Colonic mucosa (tissue), 4 donors: ENCODE results near the gene FAM78A. TPM values are rescaled to one million over a fixed set of nuclear protein-coding genes. Genes with fewer than 3 reads are reported as not detected.

ENCODE experiments used
- DNase-seq: peaks from one replicate; pipeline ENCODE4 v3.0.0-alpha.2; 2020
- H3K27ac ChIP-seq: fragments of 200-600 bp; one replicate; pipeline ENCODE4 v1.8.0; 2021
- H3K27me3 ChIP-seq: fragments of 200-600 bp; one replicate; pipeline ENCODE4 v1.8.0; 2021
- H3K36me3 ChIP-seq: fragments of 200-600 bp; one replicate; pipeline ENCODE4 v1.8.0; 2021
- H3K4me1 ChIP-seq: fragments of 200-600 bp; one replicate; pipeline ENCODE4 v1.8.0; 2021; ENCODE audit warnings: mild to moderate bottlenecking
- H3K4me3 ChIP-seq: fragments of 200-600 bp; one replicate; pipeline ENCODE4 v1.8.0; 2021
- H3K9ac ChIP-seq, 2 donors: one replicate each; pipeline ENCODE4 v1.7.0; 2013; ENCODE audit warnings: control low read depth in 2 of 2, low read depth in 2 of 2, low read length in 2 of 2
- H3K9me3 ChIP-seq: fragments of 200-600 bp; one replicate; pipeline ENCODE4 v1.8.0; 2021
- intact Hi-C: fragments of 100-400 bp; cut with DNase I; formaldehyde crosslinking; loops from one replicate; pipeline ENCODE4 v1.14.1; 2022
- total RNA-seq, 2 donors: library from RNA; stranded (reverse); fragmentation: NEBNext Ultra II Directional in 1 of 2; extraction: Animal tissue kit (Norgen Biotek cat#: 25700) in 1 of 2; gene quantifications; one replicate each; pipeline ENCODE4 v1.2.1, GENCODE V29; 2021
- TF ChIP-seq, protein P1 (sequence below): fragments of 200-600 bp; IDR thresholded peaks from one replicate; pipeline ENCODE4 v1.8.0; 2022; ENCODE audit warnings: antibody characterized with exemption, mild to moderate bottlenecking
- donor health status: healthy.
- donor health status: DM: no; HTN: no; CAD: no.
- donor health status: DM: no; HTN: no; CAD: no.

The FAM78A gene
- total RNA-seq, 2 donors from 2014 or later = 1.5 to 2.0 TPM

GRCh38 chr9:131289301-131290035 is 13.2 kb upstream of the FAM78A start, which contains the start of gene PLPP7:
PLPP7 (plus strand) TSS chr9:131289723; CDS start chr9:131289998, 275 bp downstream.
- Histone ChIP-seq H3K4me3 (peak within 1 kb of the TSS; percentile 34), H3K27me3 (no peaks in the 10 kb centered on the region), H3K27ac (no peak within 1 kb of the TSS), H3K9ac (peak within 1 kb of the TSS; percentile 26 to 66), H3K4me1 (no peaks in the 10 kb centered on the region), H3K9me3 (no peaks in the 10 kb centered on the region), H3K36me3 (no peaks in the 10 kb centered on the region)
- intact Hi-C loops = no loop called here
- no peak for DNase-seq
- TF ChIP-seq, protein P1, sequence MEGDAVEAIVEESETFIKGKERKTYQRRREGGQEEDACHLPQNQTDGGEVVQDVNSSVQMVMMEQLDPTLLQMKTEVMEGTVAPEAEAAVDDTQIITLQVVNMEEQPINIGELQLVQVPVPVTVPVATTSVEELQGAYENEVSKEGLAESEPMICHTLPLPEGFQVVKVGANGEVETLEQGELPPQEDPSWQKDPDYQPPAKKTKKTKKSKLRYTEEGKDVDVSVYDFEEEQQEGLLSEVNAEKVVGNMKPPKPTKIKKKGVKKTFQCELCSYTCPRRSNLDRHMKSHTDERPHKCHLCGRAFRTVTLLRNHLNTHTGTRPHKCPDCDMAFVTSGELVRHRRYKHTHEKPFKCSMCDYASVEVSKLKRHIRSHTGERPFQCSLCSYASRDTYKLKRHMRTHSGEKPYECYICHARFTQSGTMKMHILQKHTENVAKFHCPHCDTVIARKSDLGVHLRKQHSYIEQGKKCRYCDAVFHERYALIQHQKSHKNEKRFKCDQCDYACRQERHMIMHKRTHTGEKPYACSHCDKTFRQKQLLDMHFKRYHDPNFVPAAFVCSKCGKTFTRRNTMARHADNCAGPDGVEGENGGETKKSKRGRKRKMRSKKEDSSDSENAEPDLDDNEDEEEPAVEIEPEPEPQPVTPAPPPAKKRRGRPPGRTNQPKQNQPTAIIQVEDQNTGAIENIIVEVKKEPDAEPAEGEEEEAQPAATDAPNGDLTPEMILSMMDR = no peak

DNA sequence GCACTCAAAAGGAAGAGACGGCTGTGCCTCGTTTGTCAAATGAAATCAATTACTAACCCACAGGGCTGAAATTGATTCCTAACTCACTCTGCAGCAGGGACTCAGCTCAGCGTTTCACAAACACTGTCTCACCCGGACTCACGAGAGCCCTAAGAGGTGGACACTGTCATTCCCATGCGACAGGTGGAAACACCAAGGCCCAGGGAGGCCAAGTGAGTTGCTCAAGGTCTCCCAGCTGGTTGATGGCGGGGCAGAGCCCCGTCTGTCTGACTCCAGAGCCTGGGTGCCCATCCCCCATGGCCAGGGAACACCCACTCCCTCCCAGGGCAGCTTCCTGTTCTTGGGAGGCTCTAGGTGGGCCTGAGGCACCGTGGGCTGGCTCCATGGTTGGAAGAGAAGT is 11.9 kb upstream of the FAM78A start:
- intact Hi-C loops = no loop called here
- no peak overlapping the region for H3K4me3 ChIP-seq
- H3K9ac ChIP-seq = no peak overlapping the region
- DNase-seq = no peak
- H3K27me3 ChIP-seq = peaks cover 2% of the 10 kb centered on the region
- H3K4me1 ChIP-seq = no peaks in the 10 kb centered on the region
- no peak overlapping the region for H3K27ac ChIP-seq
- H3K9me3 ChIP-seq = no peaks in the 10 kb centered on the region
- TF ChIP-seq, protein P1 = no peak
- H3K36me3 ChIP-seq = no peaks in the 10 kb centered on the region

GRCh38 chr9:131287359-131287758 is 11.0 kb upstream of the FAM78A start:
- intact Hi-C loops = no loop called here
- H3K4me3 ChIP-seq = no peak overlapping the region
- H3K9me3 ChIP-seq = no peaks in the 10 kb centered on the region
- no peaks in the 10 kb centered on the region for H3K36me3 ChIP-seq
- TF ChIP-seq, protein P1 = no peak
- peaks cover 11% of the 10 kb centered on the region for H3K27me3 ChIP-seq
- DNase-seq = no peak
- no peak overlapping the region for H3K27ac ChIP-seq
- H3K4me1 ChIP-seq = no peaks in the 10 kb centered on the region
- H3K9ac ChIP-seq = no peak overlapping the region

GRCh38 chr9:131284856-131285255 is 8.5 kb upstream of the FAM78A start:
- intact Hi-C loops = no loop called here

GRCh38 chr9:131282688-131283422 is 6.5 kb upstream of the FAM78A start:
- H3K4me1 ChIP-seq = no peaks in the 10 kb centered on the region
- no peak overlapping the region for H3K4me3 ChIP-seq
- no peak for DNase-seq
- TF ChIP-seq, protein P1 = no peak
- H3K36me3 ChIP-seq = no peaks in the 10 kb centered on the region
- no peak overlapping the region for H3K27ac ChIP-seq
- H3K27me3 ChIP-seq = peaks cover 19% of the 10 kb centered on the region
- intact Hi-C loops = no loop called here
- no peaks in the 10 kb centered on the region for H3K9me3 ChIP-seq
- no peak overlapping the region for H3K9ac ChIP-seq

More at GRCh38 chr9:131284856-131285255, 8.5 kb upstream of the FAM78A start:
- no peak for DNase-seq
- Histone ChIP-seq H3K27me3 (peaks cover 19% of the 10 kb centered on the region), H3K4me3 (no peak overlapping the region), H3K36me3 (no peaks in the 10 kb centered on the region), H3K9ac (no peak overlapping the region), H3K27ac (no peak overlapping the region), H3K9me3 (no peaks in the 10 kb centered on the region), H3K4me1 (no peaks in the 10 kb centered on the region)
- TF ChIP-seq, protein P1 = no peak
